Fibroblast of skin of left biceps (primary cell): Measurements from ENCODE around the gene ARL5C.

ENCODE experiments used
- DNase-seq, 2 experiments: peaks; one replicate each; pipeline ENCODE4 v3.0.0-alpha.2; 2013; ENCODE audit warnings: low read depth in 2 of 2

ARL5C gene

GRCh38 chr17:39165841-39166349, at the start of gene ARL5C:
TSS of gene ARL5C (minus strand) at chr17:39166161. CDS start at chr17:39165760, 401 bp downstream.
- DNase-seq = no peak

GRCh38 chr17:39213852-39214251, 47.9 kb upstream of the ARL5C start:
- no peak for DNase-seq

DNA sequence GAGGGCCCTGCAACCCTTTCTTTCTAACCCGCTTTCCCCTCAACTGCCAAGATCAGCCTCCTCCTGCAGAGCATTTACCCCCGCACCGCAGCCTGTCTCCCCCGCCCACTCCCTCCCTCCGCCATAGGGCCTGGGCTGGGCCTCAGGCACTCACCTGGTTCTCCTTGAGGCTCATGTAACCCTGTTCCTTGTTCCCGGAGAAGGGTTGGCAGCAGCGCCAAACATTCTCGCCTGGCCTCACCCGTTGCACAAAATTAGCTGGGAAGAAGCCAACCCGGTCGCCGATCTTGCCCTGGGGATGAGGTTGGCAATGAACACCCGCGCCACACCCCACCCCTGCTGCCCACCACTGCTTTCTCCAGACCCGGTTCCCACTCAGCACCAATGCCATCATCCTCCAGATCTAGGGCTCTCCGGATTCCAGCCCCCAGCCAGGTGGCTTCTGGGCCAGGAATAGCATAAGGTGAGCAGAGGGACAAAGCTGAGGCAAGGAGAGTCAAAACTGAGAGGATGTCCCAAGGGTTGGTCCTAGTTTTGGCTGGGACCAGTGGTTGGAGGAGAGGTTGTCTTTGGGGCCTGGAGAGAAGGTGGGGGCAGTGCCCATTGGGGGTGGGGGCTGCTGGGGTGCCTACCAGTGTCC, 47.0 kb upstream of the ARL5C start:
- DNase-seq = no peak

GRCh38 chr17:39212195-39212810, 46.3 kb upstream of the ARL5C start:
- no peak for DNase-seq

GRCh38 chr17:39210093-39210434, 44.1 kb upstream of the ARL5C start:
- no peak for DNase-seq

GRCh38 chr17:39209317-39210092, 43.5 kb upstream of the ARL5C start:
- DNase-seq = no peak

GRCh38 chr17:39208893-39209292, 42.9 kb upstream of the ARL5C start:
- no peak for DNase-seq

GRCh38 chr17:39208136-39208535, 42.2 kb upstream of the ARL5C start:
- DNase-seq = no peak

DNA sequence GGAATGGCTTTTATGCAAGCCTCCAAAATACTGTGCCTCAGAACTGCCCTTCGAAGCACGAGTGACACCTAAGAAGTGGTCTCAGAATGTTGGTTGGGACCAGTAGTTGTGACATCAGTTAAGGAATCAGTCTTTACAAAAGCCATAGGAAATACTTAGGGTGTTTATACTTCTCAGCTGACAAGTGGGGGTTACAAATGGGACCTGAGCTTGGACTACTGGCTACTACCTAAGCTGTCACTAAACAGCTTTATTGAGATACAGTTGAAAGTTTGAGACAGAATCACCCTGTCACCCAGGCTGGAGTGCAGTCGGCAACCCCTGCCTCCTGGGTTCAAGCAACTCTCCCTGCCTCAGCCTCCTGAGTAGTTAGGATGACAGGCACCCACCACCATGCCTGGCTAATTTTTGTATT, 39.2 kb upstream of the ARL5C start:
- DNase-seq = no peak

DNA sequence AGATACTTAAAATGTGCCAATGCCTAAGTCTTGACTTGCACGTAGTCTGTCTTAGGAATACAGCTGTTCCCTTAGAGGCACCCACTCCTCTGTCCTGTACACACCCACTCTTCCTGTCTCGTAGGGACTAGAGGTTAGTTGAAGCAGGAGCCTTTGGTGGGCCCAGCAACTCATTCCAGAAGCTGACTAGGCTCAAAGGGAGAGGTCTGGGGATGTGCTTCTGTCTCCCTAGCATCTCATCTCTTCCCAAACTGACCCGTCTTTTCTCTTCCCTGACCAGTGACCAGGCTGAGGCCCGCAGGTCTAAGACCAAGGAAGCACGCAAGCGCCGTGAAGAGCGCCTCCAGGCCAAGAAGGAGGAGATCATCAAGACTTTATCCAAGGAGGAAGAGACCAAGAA, 38.3 kb upstream of the ARL5C start:
- DNase-seq = no peak

GRCh38 chr17:39200957-39201510, 35.1 kb upstream of the ARL5C start:
- DNase-seq = no peak

DNA sequence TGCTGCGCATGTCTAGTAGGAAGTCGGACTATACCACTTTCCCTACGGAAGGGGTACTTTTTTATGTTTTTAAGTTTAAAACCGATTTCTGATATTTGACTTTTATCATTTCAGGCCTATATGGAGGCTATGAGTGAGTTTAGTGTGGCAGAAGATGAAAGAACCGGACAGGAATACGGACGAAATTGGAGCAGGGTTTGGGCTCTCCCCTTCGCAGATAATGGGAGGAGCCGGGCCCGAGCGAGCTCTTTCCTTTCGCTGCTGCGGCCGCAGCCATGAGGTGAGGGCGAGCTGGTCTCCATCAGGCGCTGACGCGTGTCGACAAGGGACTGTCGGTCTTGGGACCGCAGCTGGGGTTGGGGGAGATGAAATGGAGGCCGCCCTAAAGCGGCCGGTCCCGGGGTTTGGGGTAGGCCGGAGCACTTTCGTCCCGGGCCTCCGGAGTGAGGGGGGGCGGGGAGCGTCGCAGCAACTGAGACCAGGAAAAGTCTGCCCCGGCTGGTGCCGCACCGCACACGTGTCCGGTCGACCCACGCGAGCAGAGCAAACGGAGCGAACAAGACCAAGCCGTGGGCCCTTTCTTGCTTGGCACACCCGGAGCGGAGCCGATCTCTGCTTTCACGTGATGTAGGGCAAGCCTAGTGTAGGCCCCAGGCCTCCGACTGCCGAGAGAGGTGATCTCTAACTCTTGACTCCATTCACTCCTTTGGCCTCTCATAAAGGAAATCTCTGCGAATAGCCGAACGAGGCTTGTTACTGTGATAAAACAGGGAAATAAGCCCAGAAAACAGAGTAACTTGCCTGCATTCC, 34.3 kb upstream of the ARL5C start, which contains the start of gene RPL19:
Gene RPL19, plus strand, starts transcription at position 214 of the 810 bp plus-strand sequence. Its CDS starts 62 bp downstream, at position 276.
- no peak for DNase-seq

- peak; percentile 85 to 88 for DNase-seq
Observed at GRCh38 chr17:39199820-39200069, 33.8 kb upstream of the ARL5C start.

DNA sequence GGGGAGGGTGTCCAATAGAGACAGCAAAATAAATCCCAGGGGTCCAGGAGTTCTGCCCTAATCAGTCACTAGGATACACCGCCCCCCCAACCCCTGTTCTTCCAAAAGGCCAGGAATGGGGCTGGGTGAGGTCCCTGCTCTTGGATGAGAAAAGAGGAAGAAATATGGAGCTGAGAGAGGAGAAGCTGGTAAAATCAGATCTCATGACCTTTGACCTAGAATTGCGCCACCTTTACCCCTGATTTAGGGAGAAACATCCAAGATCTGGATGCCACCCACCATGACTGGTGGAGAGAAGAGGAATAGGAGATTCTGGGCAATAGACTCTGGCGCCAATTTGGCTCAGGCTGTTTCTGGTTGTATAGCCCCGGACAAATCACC, 32.2 kb upstream of the ARL5C start:
- no peak for DNase-seq

DNA sequence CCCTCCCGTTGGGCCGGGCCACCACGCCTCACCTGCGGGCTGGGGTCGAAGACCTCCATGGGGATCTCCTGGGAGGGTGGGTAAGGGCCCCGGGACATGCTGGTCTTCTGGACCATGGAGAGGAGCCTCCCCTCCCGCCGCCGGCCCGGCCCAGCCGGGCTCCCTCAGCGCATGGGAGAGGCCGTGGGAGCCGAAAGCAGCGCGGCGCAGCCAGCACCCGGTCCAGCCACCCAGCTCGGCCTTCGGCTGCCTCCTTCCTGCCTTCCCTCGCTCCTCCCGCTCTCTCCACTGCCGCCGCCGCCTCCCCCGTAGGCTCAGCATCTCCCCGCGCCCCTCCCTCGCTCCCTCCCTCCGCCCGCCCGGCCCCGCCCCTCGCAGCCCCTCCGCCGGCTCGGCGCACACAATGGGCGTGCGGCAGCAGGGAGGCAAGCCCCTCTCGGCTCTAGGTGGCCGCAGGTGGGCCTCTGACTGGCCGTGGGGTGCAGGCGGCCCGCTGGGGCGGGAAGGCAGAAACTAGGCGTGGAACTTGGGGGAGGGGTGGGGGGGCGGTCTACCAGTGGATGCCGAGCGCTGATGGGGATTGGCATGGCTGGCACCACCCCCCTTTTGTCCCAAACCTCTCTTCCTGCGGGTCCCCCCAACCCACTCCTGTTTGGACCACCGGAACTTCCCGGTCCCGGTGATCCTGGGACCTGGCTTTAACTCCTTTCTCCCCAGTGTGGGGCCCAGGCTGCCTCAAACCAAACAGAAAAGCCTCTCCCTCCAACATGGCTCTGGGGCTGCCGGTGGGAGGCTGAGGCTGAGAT, 31.6 kb upstream of the ARL5C start, which contains the start of gene CACNB1:
Gene CACNB1, minus strand, starts transcription at position 290 of the 806 bp plus-strand sequence. Its CDS starts 174 bp downstream, at position 116.
- DNase-seq = peak; percentile 39 to 42

DNA sequence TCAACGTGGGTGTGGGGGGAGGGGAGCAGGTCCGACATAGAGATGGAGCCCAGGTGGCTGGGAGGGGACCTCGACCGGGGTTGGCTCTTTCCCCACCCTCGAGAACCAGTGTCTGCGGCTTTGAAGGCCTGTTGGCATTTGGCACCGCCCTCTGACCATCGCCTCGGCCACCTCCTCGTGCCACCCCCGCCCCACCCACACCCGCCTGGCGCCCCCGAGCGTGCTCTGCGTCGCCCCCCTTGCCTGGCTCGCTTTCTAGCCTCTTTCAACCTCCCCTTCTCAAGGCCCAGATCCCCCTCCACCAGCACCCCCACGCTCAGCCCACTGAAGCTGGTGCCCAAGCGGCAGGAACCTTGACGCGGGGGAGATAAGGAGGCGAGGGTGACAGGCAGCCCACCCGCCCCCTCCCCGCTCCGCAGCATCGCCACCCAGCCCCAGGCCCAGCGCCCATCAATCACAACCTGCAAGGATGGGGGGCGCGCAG, 30.9 kb upstream of the ARL5C start:
- no peak for DNase-seq

DNA sequence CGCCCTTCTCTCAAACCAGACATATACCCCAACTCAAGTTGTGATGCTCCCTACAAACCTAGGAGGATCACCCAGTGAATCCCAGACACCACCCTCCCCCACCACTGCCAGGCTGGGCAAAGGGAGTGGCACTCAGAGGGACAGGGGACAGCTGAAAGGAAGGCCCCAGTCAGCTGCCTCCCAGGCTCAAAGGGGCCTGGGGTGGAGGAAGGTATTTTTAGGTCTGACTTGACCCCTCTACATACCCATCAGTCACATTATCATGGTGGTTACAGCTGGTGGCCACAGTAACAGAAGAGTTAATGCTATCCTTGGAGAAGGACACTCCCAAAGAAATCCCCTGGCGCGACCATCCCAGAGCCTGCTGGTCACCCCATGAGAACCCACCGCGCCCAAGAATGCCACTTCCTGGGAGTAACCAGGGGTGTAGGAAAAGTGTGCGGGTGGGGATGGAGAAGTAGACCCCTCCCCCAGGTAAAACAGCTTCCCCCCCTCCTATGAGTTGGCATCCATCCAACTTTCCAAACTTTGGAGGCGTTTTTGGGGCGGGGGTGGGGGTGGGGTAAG, 30.4 kb upstream of the ARL5C start:
- DNase-seq = no peak

- no peak for DNase-seq
Observed at GRCh38 chr17:39195568-39196160, 29.7 kb upstream of the ARL5C start.

DNA sequence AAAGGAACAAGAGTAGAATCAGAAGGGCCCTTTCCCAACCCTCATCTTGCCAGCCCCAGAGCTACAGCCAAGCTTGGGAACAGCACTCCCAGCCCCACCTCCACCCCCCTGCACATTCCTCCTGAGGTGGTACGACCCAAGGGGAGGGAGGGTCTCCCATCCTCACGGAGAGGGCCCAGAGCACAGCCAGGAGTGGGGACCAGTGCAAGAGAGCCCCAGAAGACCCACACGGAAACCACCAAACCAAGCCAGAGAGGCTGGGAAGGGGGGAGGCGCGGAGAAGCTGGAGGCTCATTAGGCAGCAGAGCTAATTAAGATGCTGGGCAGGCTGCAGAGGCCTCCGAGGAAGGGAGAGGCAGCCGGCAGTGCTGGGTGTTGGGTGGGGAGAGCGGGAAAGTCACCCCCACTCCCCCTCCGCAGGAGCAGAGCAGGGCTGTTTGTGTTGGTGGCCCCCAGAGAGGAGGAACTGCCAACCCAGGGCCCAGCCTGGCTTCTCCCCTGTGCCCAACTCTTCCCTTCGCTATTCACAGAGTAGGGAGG, 29.1 kb upstream of the ARL5C start:
- DNase-seq = no peak
